Ectodermal cell (in vitro differentiated cells): ENCODE results near the gene ITGB2.

Experiments
- H3K27ac ChIP-seq: 2 replicates; pipeline ENCODE4 v1.7.0; 2013; ENCODE audit warnings: mild to moderate bottlenecking, low read depth, low read length; ENCODE audit not compliant: insufficient read depth, poor library complexity, severe bottlenecking
- H3K27me3 ChIP-seq: 2 replicates; pipeline ENCODE4 v1.7.0; 2013; ENCODE audit warnings: mild to moderate bottlenecking, low read length; ENCODE audit not compliant: insufficient read depth, control insufficient read depth, poor library complexity, severe bottlenecking
- H3K36me3 ChIP-seq: one replicate; pipeline ENCODE4 v1.7.0; 2013; ENCODE audit warnings: low read length; ENCODE audit not compliant: control insufficient read depth, insufficient read depth
- H3K4me1 ChIP-seq: one replicate; pipeline ENCODE4 v1.7.0; 2013; ENCODE audit warnings: low read length; ENCODE audit not compliant: control insufficient read depth, insufficient read depth
- H3K4me3 ChIP-seq: 2 replicates; pipeline ENCODE4 v1.7.0; 2013; ENCODE audit warnings: low read depth, low read length, control low read depth; ENCODE audit not compliant: insufficient read depth
- H3K9me3 ChIP-seq: 2 replicates; pipeline ENCODE4 v1.7.0; 2013; ENCODE audit warnings: mild to moderate bottlenecking, low read length, moderate library complexity; ENCODE audit not compliant: control insufficient read depth
- WGBS, 2 experiments: methylation state at CpG; one replicate each; pipeline ENCODE4 v1.1.7; 2013; ENCODE audit warnings: missing lambda C conversion rate in 2 of 2; 5-methylcytosine and 5-hydroxymethylcytosine counted together

ITGB2 gene

GRCh38 chr21:44924606-44925377 is 4.1 kb upstream of the ITGB2 start:
- H3K4me1 ChIP-seq = peaks cover 11% of the 10 kb centered on the region

GRCh38 chr21:44923480-44924084 is 2.9 kb upstream of the ITGB2 start:
- Histone ChIP-seq H3K27me3 (peaks cover 42% of the 10 kb centered on the region), H3K9me3 (no peaks in the 10 kb centered on the region), H3K36me3 (no peaks in the 10 kb centered on the region), H3K4me3 (no peak overlapping the region), H3K27ac (no peak overlapping the region), H3K4me1 (peaks cover 15% of the 10 kb centered on the region)
- 95% methylated on average over 9 to 10 of the region's 10 CpGs for WGBS, 2 experiments

More at GRCh38 chr21:44924606-44925377, 4.1 kb upstream of the ITGB2 start:
- Histone ChIP-seq H3K36me3 (no peaks in the 10 kb centered on the region), H3K27ac (no peak overlapping the region), H3K9me3 (no peaks in the 10 kb centered on the region), H3K27me3 (peaks cover 42% of the 10 kb centered on the region), H3K4me3 (no peak overlapping the region)
- 90 to 92% methylated on average over 10 of the region's 10 CpGs for WGBS, 2 experiments

- no peak overlapping the region for H3K4me3 ChIP-seq
- H3K27ac ChIP-seq = no peak overlapping the region
- H3K27me3 ChIP-seq = peaks cover 42% of the 10 kb centered on the region
- no peaks in the 10 kb centered on the region for H3K9me3 ChIP-seq
- H3K4me1 ChIP-seq = peaks cover 4% of the 10 kb centered on the region
- WGBS, 2 experiments = 89 to 95% methylated on average over 5 of the region's 5 CpGs
- no peaks in the 10 kb centered on the region for H3K36me3 ChIP-seq
These were observed 1.2 kb upstream of the ITGB2 start for GRCh38 chr21:44921928-44922327.

GRCh38 chr21:44919913-44920693 is 596 bp downstream of the ITGB2 start:
- Histone ChIP-seq H3K27me3 (peaks cover 42% of the 10 kb centered on the region), H3K27ac (no peak overlapping the region), H3K4me1 (peaks cover 4% of the 10 kb centered on the region), H3K36me3 (no peaks in the 10 kb centered on the region), H3K9me3 (no peaks in the 10 kb centered on the region), H3K4me3 (no peak overlapping the region)
- 78 to 83% methylated on average over 28 of the region's 28 CpGs for WGBS, 2 experiments

- Histone ChIP-seq H3K36me3 (no peaks in the 10 kb centered on the region), H3K27me3 (peaks cover 42% of the 10 kb centered on the region), H3K4me3 (no peak overlapping the region), H3K9me3 (no peaks in the 10 kb centered on the region), H3K27ac (no peak overlapping the region), H3K4me1 (peaks cover 4% of the 10 kb centered on the region)
- WGBS, 2 experiments = 45 to 52% methylated on average over 23 of the region's 26 CpGs
These were observed 1.4 kb downstream of the ITGB2 start for GRCh38 chr21:44919111-44919912.

GRCh38 chr21:44918581-44919033 is 2.1 kb downstream of the ITGB2 start:
- H3K36me3 ChIP-seq = no peaks in the 10 kb centered on the region
- H3K4me3 ChIP-seq = no peak overlapping the region
- 52% methylated on average over 13 of the region's 13 CpGs for WGBS, 2 experiments
- peaks cover 4% of the 10 kb centered on the region for H3K4me1 ChIP-seq
- no peak overlapping the region for H3K27ac ChIP-seq
- H3K9me3 ChIP-seq = no peaks in the 10 kb centered on the region
- peaks cover 42% of the 10 kb centered on the region for H3K27me3 ChIP-seq

GRCh38 chr21:44918107-44918470 is 2.6 kb downstream of the ITGB2 start:
- peaks cover 42% of the 10 kb centered on the region for H3K27me3 ChIP-seq
- 87 to 88% methylated on average over 12 of the region's 12 CpGs for WGBS, 2 experiments
- H3K4me3 ChIP-seq = no peak overlapping the region
- no peaks in the 10 kb centered on the region for H3K9me3 ChIP-seq
- H3K27ac ChIP-seq = no peak overlapping the region
- H3K4me1 ChIP-seq = peaks cover 4% of the 10 kb centered on the region
- no peaks in the 10 kb centered on the region for H3K36me3 ChIP-seq

- Histone ChIP-seq H3K27ac (no peak overlapping the region), H3K4me1 (peaks cover 4% of the 10 kb centered on the region), H3K9me3 (no peaks in the 10 kb centered on the region), H3K4me3 (no peak overlapping the region), H3K27me3 (peaks cover 42% of the 10 kb centered on the region), H3K36me3 (no peaks in the 10 kb centered on the region)
- 85% methylated on average over 15 of the region's 15 CpGs for WGBS, 2 experiments
These were observed 3.1 kb downstream of the ITGB2 start for GRCh38 chr21:44917446-44918106.

GRCh38 chr21:44916965-44917364 is 3.7 kb downstream of the ITGB2 start:
- no peaks in the 10 kb centered on the region for H3K36me3 ChIP-seq
- no peak overlapping the region for H3K4me3 ChIP-seq
- no peaks in the 10 kb centered on the region for H3K9me3 ChIP-seq
- H3K4me1 ChIP-seq = peaks cover 4% of the 10 kb centered on the region
- 87 to 89% methylated on average over 7 of the region's 7 CpGs for WGBS, 2 experiments
- H3K27ac ChIP-seq = no peak overlapping the region
- peaks cover 41% of the 10 kb centered on the region for H3K27me3 ChIP-seq
